ENCODE measurements around the gene TRPM4. TPM values are rescaled to one million over a fixed set of nuclear protein-coding genes. Genes with fewer than 3 reads are reported as not detected.

TRPM4 gene
- polyA plus RNA-seq, 1 experiment, result 17.6 TPM

- Histone ChIP-seq H3K4me3 (ENCODE audit: low read depth, low read length) (no peak overlapping the region), H3K27me3 (ENCODE audit: control insufficient read depth, insufficient read depth, low read length) (0 out of 2 replicates have a peak, but pooled peaks cover 1% of the 10 kb centered on the region), H3K36me3 (ENCODE audit: control insufficient read depth, insufficient read depth, low read length) (no peaks in the 10 kb centered on the region)
- TF ChIP-seq CTCF (IDR thresholded peaks at IDR 0.05; ENCODE audit: insufficient read depth, low read depth, low read length), result no peak
- no peak for DNase-seq (ENCODE audit: low read depth)
- ChIA-PET POLR2A (no interaction called here), CTCF (no interaction called here)
Measured at GRCh38 chr19:49229416-49229815, 71.8 kb downstream of the TRPM4 start.

GRCh38 chr19:49231389-49231788 lies 73.8 kb downstream of the TRPM4 start:
- DNase-seq (ENCODE audit: low read depth), result no peak
- TF ChIP-seq CTCF (IDR thresholded peaks at IDR 0.05; ENCODE audit: insufficient read depth, low read depth, low read length), result no peak
- ChIA-PET CTCF (interaction anchor here (0.9 to 1.2 kb wide), 3 partner anchors 10 to 70 kb away, joined by 3 read pairs; no protein-coding TSS in a partner anchor), POLR2A (no interaction called here)
- H3K27me3 ChIP-seq (ENCODE audit: control insufficient read depth, insufficient read depth, low read length), result peaks cover 4% of the 10 kb centered on the region
- no peaks in the 10 kb centered on the region for H3K36me3 ChIP-seq (ENCODE audit: control insufficient read depth, insufficient read depth, low read length)
- no peak overlapping the region for H3K4me3 ChIP-seq (ENCODE audit: low read depth, low read length)

- TF ChIP-seq CTCF (IDR thresholded peaks at IDR 0.05; ENCODE audit: insufficient read depth, low read depth, low read length), result no peak
- no peaks in the 10 kb centered on the region for H3K36me3 ChIP-seq (ENCODE audit: control insufficient read depth, insufficient read depth, low read length)
- POLR2A ChIA-PET, result no interaction called here
- CTCF ChIA-PET, result interaction anchor here (0.9 to 1.2 kb wide), 3 partner anchors 10 to 69 kb away, joined by 3 read pairs; no protein-coding TSS in a partner anchor
- no peak overlapping the region for H3K4me3 ChIP-seq (ENCODE audit: low read depth, low read length)
- H3K27me3 ChIP-seq (ENCODE audit: control insufficient read depth, insufficient read depth, low read length), result peaks cover 4% of the 10 kb centered on the region
- DNase-seq (ENCODE audit: low read depth), result no peak
Measured at GRCh38 chr19:49231804-49232203, 74.2 kb downstream of the TRPM4 start.

GRCh38 chr19:49233163-49233562 lies 75.6 kb downstream of the TRPM4 start:
- no peaks in the 10 kb centered on the region for H3K36me3 ChIP-seq (ENCODE audit: control insufficient read depth, insufficient read depth, low read length)
- no peak overlapping the region for H3K4me3 ChIP-seq (ENCODE audit: low read depth, low read length)
- H3K27me3 ChIP-seq (ENCODE audit: control insufficient read depth, insufficient read depth, low read length), result peaks cover 4% of the 10 kb centered on the region
- no peak for DNase-seq (ENCODE audit: low read depth)
- CTCF ChIA-PET, result no interaction called here
- POLR2A ChIA-PET, result no interaction called here
- no peak for TF ChIP-seq CTCF (IDR thresholded peaks at IDR 0.05; ENCODE audit: insufficient read depth, low read depth, low read length)

- POLR2A ChIA-PET, result no interaction called here
- no peak overlapping the region for H3K4me3 ChIP-seq (ENCODE audit: low read depth, low read length)
- no peak for DNase-seq (ENCODE audit: low read depth)
- CTCF ChIA-PET, result interaction anchor here (4.0 kb wide), 1 partner anchor 15 kb away, joined by 18 read pairs; no protein-coding TSS in a partner anchor
- H3K36me3 ChIP-seq (ENCODE audit: control insufficient read depth, insufficient read depth, low read length), result no peaks in the 10 kb centered on the region
- no peak for TF ChIP-seq CTCF (IDR thresholded peaks at IDR 0.05; ENCODE audit: insufficient read depth, low read depth, low read length)
- peaks cover 2% of the 10 kb centered on the region; the same call in 1 of the 2 replicates for H3K27me3 ChIP-seq (ENCODE audit: control insufficient read depth, insufficient read depth, low read length)
Measured at GRCh38 chr19:49241769-49242168, 84.2 kb downstream of the TRPM4 start.

All from BJ (cell line).